GM10266 (cell line): ENCODE results near the gene USP16.
A peak's percentile ranks its signal among the peaks of the same experiment; 100 is the strongest.

Experiments
- DNase-seq: peaks from one replicate; pipeline ENCODE4 v3.0.0; 2012; ENCODE audit errors: extremely low spot score
- CTCF ChIP-seq: IDR thresholded peaks from 2 replicates; pipeline ENCODE4 v1.5.1; 2012; ENCODE audit warnings: mild to moderate bottlenecking, low read depth; ENCODE audit not compliant: control insufficient read depth, insufficient read depth; ENCODE audit errors: missing control alignments

USP16 gene

GRCh38 chr21:29056538-29057050 lies 32.1 kb downstream of the USP16 start:
- no peak for TF ChIP-seq CTCF
- no peak for DNase-seq

- DNase-seq: peak; percentile 19
These were observed 40.5 kb downstream of the USP16 start for GRCh38 chr21:29064850-29065481.

GRCh38 chr21:29072873-29073221 lies 48.4 kb downstream of the USP16 start:
- DNase-seq: no peak
- TF ChIP-seq CTCF: no peak

More at GRCh38 chr21:29064850-29065481, 40.5 kb downstream of the USP16 start:
- no peak for TF ChIP-seq CTCF

GRCh38 chr21:29073222-29074006 lies 48.9 kb downstream of the USP16 start, which contains the start of gene CCT8:
TSS of gene CCT8 (minus strand) at chr21:29073648. CDS start at chr21:29073590, 58 bp downstream.
- peak; percentile 94 for DNase-seq
- no peak for TF ChIP-seq CTCF

GRCh38 chr21:29074007-29074376 lies 49.5 kb downstream of the USP16 start:
- no peak for TF ChIP-seq CTCF
- no peak for DNase-seq

- DNase-seq: no peak
- no peak for TF ChIP-seq CTCF
These were observed 50.3 kb downstream of the USP16 start for GRCh38 chr21:29074783-29075182.
